Measurements from ENCODE around the gene ALDH5A1. TPM values are rescaled to one million over a fixed set of nuclear protein-coding genes. Genes with fewer than 3 reads are reported as not detected.

The ALDH5A1 gene
- total and polyA plus RNA-seq, 10 of the 15 experiments (the other 5 are each of a cell fraction or from before 2014, with no cell fraction given) = 2.6 to 13.8 (median 9.3) TPM

DNA sequence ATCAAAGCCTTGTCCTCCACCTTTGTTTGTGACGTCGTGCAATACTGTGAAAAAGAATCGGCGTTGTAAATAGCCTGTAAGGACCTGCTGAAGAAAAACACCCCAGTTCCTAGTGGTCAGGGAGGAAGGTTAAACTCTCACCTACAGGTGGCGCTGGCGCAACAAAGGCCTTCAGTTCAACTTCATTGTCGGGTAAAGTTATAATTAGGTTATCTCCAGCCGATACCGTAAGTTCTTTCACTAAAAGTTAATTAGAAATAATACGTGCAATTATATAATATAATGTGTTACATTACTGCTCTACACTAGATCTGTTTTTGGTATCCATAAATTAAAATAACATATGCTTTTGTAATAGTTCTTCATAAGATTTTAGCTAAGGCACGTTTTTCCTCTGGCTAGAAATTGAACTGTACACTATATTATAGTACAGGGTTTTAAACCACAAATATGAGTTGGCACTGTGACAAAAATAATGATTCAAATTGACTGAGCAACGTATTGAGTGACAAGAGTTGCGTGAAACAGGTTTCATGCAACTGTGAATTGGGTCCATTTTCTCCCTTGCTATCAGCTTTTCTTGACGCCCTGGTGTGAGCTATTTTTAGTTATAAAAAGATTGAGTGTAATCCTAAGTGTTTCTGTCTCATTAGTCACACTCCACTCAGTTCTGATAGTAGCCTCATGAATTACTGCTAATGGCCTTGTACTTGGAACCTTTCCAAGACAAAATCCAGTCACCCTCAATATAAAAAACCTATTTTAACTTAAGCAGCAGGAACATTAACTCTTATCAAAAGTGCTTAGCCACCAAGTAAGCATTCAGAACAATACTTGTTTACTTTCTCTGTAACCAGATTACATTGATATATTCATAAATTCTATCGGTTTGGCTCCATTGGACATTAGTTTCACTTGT, 89.0 kb downstream of the ALDH5A1 start:
- ATAC-seq (peak; percentile 88), FAIRE-seq (peak; percentile 91), DNase-seq (ENCODE audit: low read depth, low spot score) (peak; percentile 20)
- Histone ChIP-seq H2AFZ (ENCODE audit: control insufficient read depth, low read depth, low read length) (peak overlapping the region; percentile 13), H3K4me3 (no peak overlapping the region), H3K9ac (ENCODE audit: control insufficient read depth, insufficient read depth, low read length) (no peak overlapping the region), H4K20me1 (ENCODE audit: control insufficient read depth, insufficient read depth) (no peaks in the 10 kb centered on the region), H3K79me2 (ENCODE audit: control insufficient read depth, insufficient read depth, low read length) (no peaks in the 10 kb centered on the region), H3K9me3 (replicated peaks; ENCODE audit: control insufficient read depth, insufficient read depth, low read length) (no peaks in the 10 kb centered on the region), H3K4me1 (ENCODE audit: control insufficient read depth, insufficient read depth, low read length) (no peaks in the 10 kb centered on the region), H3K27ac (ENCODE audit: control insufficient read depth, insufficient read depth) (no peak overlapping the region), H3K27me3 (replicated peaks in 1 of 2; ENCODE audit: control insufficient read depth in 2 of 2, insufficient read depth in 2 of 2, low read length in 1 of 2) (no peaks in the 10 kb centered on the region), H3K36me3 (ENCODE audit: control insufficient read depth in 2 of 2, insufficient read depth in 2 of 2, low read length in 1 of 2) (no peaks in the 10 kb centered on the region), H3K4me2 (ENCODE audit: control insufficient read depth, insufficient read depth) (no peak overlapping the region)
- ChIA-PET POLR2A (no interaction called here), SMC1A (ENCODE audit: uncharacterized antibody, unreplicated experiment) (interaction anchor here (0.5 to 4.0 kb wide), 20 partner anchors 9 to 485 kb away, joined by 3 to 34 read pairs (median 4); partner anchors contain the start of gene KIAA0319), RAD21 (ENCODE audit: unreplicated experiment) (interaction anchor here (0.6 to 1.6 kb wide), 8 partner anchors 34 to 434 kb away, joined by 3 to 7 read pairs (median 4); partner anchors contain the start of gene ALDH5A1), CTCF (interaction anchor here (0.6 to 8.9 kb wide), 38 partner anchors 10 to 487 kb away, joined by 3 to 118 read pairs (median 4); partner anchors contain the start of genes ACOT13, C6orf62 and TDP2)
- BruUV-seq (replicated peaks) = no TSS peak
- in situ Hi-C loops (cut with MboI) = loop anchor here (5.0 to 10.0 kb wide), 2 partner anchors 114 to 431 kb away; no protein-coding TSS in a partner anchor
- 17% methylated on average over 15 of the region's 15 CpGs for WGBS (ENCODE audit: insufficient coverage, insufficient replicate concordance, low lambda C conversion rate, missing lambda C conversion rate)
- no peak for TF ChIP-seq BCL11A (IDR thresholded peaks at IDR 0.05; ENCODE audit: low read depth, low read length)
- peak; percentile 66; the same call in 1 of the 2 replicates for TF ChIP-seq ESRRA (IDR thresholded peaks at IDR 0.05; ENCODE audit: low read length)
- TF ChIP-seq SMC3 (IDR thresholded peaks at IDR 0.05; ENCODE audit: borderline replicate concordance, low read length) = peak; percentile 87
- TF ChIP-seq ZNF207 (IDR thresholded peaks at IDR 0.05; ENCODE audit: borderline replicate concordance) = 0 out of 2 replicates have a peak, but pooled peaks have one; percentile 25
- no peak for TF ChIP-seq PML (IDR thresholded peaks at IDR 0.05; ENCODE audit: low read length)
- 0 out of 2 replicates have a peak, but pooled peaks have one; percentile 42 for TF ChIP-seq NR2F1 (conservative IDR thresholded peaks at IDR 0.05)
- no peak for TF ChIP-seq RAD51 (IDR thresholded peaks at IDR 0.05)
- TF ChIP-seq RCOR1 (conservative IDR thresholded peaks at IDR 0.05; ENCODE audit: low read depth, low read length) = no peak
- 0 out of 2 replicates have a peak, but pooled peaks have one; percentile 21 for TF ChIP-seq RUNX3 (IDR thresholded peaks at IDR 0.05; ENCODE audit: low read length)
- no peak for TF ChIP-seq NFXL1 (IDR thresholded peaks at IDR 0.05; ENCODE audit: borderline replicate concordance)
- peak; percentile 57; the same call in 1 of the 2 replicates for TF ChIP-seq YY1 (IDR thresholded peaks at IDR 0.05; ENCODE audit: low read depth, low read length)
- TF ChIP-seq, protein P1, sequence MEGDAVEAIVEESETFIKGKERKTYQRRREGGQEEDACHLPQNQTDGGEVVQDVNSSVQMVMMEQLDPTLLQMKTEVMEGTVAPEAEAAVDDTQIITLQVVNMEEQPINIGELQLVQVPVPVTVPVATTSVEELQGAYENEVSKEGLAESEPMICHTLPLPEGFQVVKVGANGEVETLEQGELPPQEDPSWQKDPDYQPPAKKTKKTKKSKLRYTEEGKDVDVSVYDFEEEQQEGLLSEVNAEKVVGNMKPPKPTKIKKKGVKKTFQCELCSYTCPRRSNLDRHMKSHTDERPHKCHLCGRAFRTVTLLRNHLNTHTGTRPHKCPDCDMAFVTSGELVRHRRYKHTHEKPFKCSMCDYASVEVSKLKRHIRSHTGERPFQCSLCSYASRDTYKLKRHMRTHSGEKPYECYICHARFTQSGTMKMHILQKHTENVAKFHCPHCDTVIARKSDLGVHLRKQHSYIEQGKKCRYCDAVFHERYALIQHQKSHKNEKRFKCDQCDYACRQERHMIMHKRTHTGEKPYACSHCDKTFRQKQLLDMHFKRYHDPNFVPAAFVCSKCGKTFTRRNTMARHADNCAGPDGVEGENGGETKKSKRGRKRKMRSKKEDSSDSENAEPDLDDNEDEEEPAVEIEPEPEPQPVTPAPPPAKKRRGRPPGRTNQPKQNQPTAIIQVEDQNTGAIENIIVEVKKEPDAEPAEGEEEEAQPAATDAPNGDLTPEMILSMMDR (IDR thresholded peaks at IDR 0.05 in 2 of 3, conservative IDR thresholded peaks at IDR 0.05 in 1 of 3; ENCODE audit: control insufficient read depth in 2 of 3, extremely low read depth in 1 of 3, insufficient read depth in 1 of 3, low read depth in 3 of 3, low read length in 3 of 3) = peak; percentile 78 to 86 (median 80)
- peak; percentile 71 for TF ChIP-seq RAD21 (IDR thresholded peaks at IDR 0.05; ENCODE audit: insufficient read depth, low read depth, low read length)
- intact Hi-C loops (cut with micrococcal nuclease; ENCODE audit: unreplicated experiment) = loop anchor here (2.0 to 5.0 kb wide), 4 partner anchors 151 to 487 kb away; no protein-coding TSS in a partner anchor
